ENCODE data around the gene CDC42SE2.

GRCh38 chr5:131218392-131218791 lies 45.5 kb upstream of the CDC42SE2 start:
- TF ChIP-seq CTCF (IDR thresholded peaks at IDR 0.05) (no peak), POLR2A (IDR thresholded peaks at IDR 0.05) (no peak)
